HepG2 (cell line): ENCODE data around the gene DGCR2. TPM values are rescaled to one million over a fixed set of nuclear protein-coding genes. Genes with fewer than 3 reads are reported as not detected.

Source experiments
- ATRX ChIP-seq: sonication (generic); formaldehyde crosslinking; IDR thresholded peaks from 2 replicates; pipeline ENCODE4 v1.4.0; 2020; ENCODE audit warnings: missing genetic modification reagents, borderline replicate concordance
- DNMT3B ChIP-seq: conservative IDR thresholded peaks from 2 replicates; pipeline ENCODE4 v1.6.1; 2016; ENCODE audit warnings: missing biosample characterization, control low read depth
- KLF9 ChIP-seq: IDR thresholded peaks from 2 replicates; pipeline ENCODE4 v1.6.1; 2016; ENCODE audit warnings: low read depth
- TBX2 ChIP-seq: sonication (generic); formaldehyde crosslinking; IDR thresholded peaks from 2 replicates; pipeline ENCODE4 v1.5.0; 2020; ENCODE audit warnings: missing genetic modification reagents, mild to moderate bottlenecking, borderline replicate concordance
- XRCC5 ChIP-seq: fragments of 200-400 bp; formaldehyde crosslinking; optimal IDR thresholded peaks from 2 replicates; pipeline ENCODE3; 2017; ENCODE audit warnings: mild to moderate bottlenecking, low read length
- ZNF101 ChIP-seq: sonication (generic); formaldehyde crosslinking; IDR thresholded peaks from 2 replicates; pipeline ENCODE4 v1.4.0; 2020; ENCODE audit warnings: mild to moderate bottlenecking, low read depth, missing genetic modification reagents, borderline replicate concordance
- ZNF136 ChIP-seq: sonication (generic); formaldehyde crosslinking; IDR thresholded peaks from 2 replicates; pipeline ENCODE4 v1.8.1; 2022; ENCODE audit warnings: low read depth, mild to moderate bottlenecking, moderate library complexity, missing genetic modification reagents
- ZNF30 ChIP-seq: sonication (generic); formaldehyde crosslinking; IDR thresholded peaks from 2 replicates; pipeline ENCODE4 v1.5.0; 2020; ENCODE audit warnings: mild to moderate bottlenecking, missing genetic modification reagents
- ZNF335 ChIP-seq: sonication (generic); formaldehyde crosslinking; IDR thresholded peaks from 2 replicates; pipeline ENCODE4 v1.4.0; 2020; ENCODE audit warnings: missing genetic modification reagents
- polyA plus RNA-seq, 8 experiments: library from polyadenylated mRNA; depleted of rRNA in 3 of 8; stranded (reverse) in 7 of 8; unstranded in 1 of 8; fragments of >200 nt; fragmentation: Illumina TruSeq in 4 of 8; extraction: Trizol in 4 of 8; gene quantifications; 2 replicates each; pipeline versions ENCODE4 v1.2.1 to v1.2.3, GENCODE V29; 2011 to 2016; ENCODE audit warnings: low read depth in 4 of 8, missing spikeins in 1 of 8, mixed read lengths in 1 of 8; ENCODE audit not compliant: insufficient read depth in 1 of 8
- total RNA-seq, 5 experiments: library from RNA; depleted of rRNA; stranded (reverse); fragments of >200 nt; fragmentation: Illumina TruSeq; extraction: Trizol; gene quantifications; 2 replicates each; pipeline ENCODE4 v1.2.3, GENCODE V29; 2016; ENCODE audit warnings: low read depth in 1 of 5
- TF ChIP-seq, protein P1 (sequence below): IDR thresholded peaks from 2 replicates; pipeline ENCODE4 v1.4.0; 2020; ENCODE audit warnings: mild to moderate bottlenecking, missing genetic modification reagents
- TF ChIP-seq, protein P2 (sequence below): sonication (generic); formaldehyde crosslinking; IDR thresholded peaks from 2 replicates; pipeline ENCODE4 v1.8.1; 2022; ENCODE audit warnings: low read depth, mild to moderate bottlenecking, missing genetic modification reagents
- TF ChIP-seq, protein P3 (sequence below): sonication (generic); formaldehyde crosslinking; IDR thresholded peaks from one replicate; pipeline ENCODE4 v1.5.1; 2020; ENCODE audit warnings: mild to moderate bottlenecking, missing genetic modification reagents; ENCODE audit errors: not compliant biosample characterization

Gene DGCR2
- total and polyA plus RNA-seq, 2 of the 13 experiments (the other 11 are each of a cell fraction or from before 2014, with no cell fraction given), result 23.1 to 35.3 TPM

DNA sequence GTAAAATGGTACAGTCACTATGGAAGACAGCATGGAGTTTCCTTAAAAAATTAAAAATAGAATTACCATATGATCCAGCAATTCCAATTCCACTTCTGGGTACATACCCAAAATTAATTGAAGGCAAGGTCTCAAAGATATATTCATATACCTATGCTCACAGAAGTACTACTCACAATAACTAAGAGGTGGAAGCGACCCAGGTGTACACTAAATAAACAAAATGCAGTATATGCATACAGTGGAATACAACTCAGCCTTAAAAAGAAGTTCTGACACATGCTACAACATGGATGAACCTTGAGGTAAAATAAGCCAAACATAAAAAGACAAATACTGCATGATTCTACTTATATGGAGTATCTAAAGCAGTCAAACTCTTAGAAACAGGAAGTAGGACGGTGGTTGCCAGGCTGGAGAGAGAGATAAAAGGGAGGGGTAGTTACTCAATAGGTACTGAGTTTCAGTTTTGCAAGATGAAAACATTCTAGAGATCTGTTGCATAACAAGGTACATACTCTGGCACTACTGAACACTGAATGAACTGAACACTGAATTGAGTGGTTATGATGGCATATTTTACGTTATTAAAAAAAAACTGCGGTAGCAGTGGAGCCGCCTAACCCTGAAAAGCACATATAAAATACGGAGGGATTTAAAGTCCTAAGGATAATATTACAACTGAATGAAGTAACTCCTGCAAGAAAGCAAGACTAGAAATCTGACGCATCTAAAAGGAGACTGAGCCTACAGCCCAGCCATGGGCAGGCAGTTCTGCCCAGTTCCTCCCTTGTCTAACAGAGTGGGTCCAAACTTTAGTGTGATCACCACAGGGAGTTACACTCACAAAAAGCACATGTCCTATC lies 12.8 kb downstream of the DGCR2 start (continued):
- TF ChIP-seq ATRX (CRISPR knock-in tag) (no peak), ZNF101 (no peak), TBX2 (no peak), ZNF136 (CRISPR knock-in tag) (no peak), ZNF30 (CRISPR knock-in tag) (no peak), ZNF335 (CRISPR knock-in tag) (no peak), KLF9 (CRISPR knock-in tag) (no peak), DNMT3B (no peak), XRCC5 (no peak)
- TF ChIP-seq, protein P1, sequence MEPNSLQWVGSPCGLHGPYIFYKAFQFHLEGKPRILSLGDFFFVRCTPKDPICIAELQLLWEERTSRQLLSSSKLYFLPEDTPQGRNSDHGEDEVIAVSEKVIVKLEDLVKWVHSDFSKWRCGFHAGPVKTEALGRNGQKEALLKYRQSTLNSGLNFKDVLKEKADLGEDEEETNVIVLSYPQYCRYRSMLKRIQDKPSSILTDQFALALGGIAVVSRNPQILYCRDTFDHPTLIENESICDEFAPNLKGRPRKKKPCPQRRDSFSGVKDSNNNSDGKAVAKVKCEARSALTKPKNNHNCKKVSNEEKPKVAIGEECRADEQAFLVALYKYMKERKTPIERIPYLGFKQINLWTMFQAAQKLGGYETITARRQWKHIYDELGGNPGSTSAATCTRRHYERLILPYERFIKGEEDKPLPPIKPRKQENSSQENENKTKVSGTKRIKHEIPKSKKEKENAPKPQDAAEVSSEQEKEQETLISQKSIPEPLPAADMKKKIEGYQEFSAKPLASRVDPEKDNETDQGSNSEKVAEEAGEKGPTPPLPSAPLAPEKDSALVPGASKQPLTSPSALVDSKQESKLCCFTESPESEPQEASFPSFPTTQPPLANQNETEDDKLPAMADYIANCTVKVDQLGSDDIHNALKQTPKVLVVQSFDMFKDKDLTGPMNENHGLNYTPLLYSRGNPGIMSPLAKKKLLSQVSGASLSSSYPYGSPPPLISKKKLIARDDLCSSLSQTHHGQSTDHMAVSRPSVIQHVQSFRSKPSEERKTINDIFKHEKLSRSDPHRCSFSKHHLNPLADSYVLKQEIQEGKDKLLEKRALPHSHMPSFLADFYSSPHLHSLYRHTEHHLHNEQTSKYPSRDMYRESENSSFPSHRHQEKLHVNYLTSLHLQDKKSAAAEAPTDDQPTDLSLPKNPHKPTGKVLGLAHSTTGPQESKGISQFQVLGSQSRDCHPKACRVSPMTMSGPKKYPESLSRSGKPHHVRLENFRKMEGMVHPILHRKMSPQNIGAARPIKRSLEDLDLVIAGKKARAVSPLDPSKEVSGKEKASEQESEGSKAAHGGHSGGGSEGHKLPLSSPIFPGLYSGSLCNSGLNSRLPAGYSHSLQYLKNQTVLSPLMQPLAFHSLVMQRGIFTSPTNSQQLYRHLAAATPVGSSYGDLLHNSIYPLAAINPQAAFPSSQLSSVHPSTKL (CRISPR knock-in tag), result peak; percentile 84
- TF ChIP-seq, protein P2, sequence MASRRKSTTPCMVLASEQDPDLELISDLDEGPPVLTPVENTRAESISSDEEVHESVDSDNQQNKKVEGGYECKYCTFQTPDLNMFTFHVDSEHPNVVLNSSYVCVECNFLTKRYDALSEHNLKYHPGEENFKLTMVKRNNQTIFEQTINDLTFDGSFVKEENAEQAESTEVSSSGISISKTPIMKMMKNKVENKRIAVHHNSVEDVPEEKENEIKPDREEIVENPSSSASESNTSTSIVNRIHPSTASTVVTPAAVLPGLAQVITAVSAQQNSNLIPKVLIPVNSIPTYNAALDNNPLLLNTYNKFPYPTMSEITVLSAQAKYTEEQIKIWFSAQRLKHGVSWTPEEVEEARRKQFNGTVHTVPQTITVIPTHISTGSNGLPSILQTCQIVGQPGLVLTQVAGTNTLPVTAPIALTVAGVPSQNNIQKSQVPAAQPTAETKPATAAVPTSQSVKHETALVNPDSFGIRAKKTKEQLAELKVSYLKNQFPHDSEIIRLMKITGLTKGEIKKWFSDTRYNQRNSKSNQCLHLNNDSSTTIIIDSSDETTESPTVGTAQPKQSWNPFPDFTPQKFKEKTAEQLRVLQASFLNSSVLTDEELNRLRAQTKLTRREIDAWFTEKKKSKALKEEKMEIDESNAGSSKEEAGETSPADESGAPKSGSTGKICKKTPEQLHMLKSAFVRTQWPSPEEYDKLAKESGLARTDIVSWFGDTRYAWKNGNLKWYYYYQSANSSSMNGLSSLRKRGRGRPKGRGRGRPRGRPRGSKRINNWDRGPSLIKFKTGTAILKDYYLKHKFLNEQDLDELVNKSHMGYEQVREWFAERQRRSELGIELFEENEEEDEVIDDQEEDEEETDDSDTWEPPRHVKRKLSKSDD (CRISPR knock-in tag), result no peak; the same call in 1 of the 2 replicates
- TF ChIP-seq, protein P3, sequence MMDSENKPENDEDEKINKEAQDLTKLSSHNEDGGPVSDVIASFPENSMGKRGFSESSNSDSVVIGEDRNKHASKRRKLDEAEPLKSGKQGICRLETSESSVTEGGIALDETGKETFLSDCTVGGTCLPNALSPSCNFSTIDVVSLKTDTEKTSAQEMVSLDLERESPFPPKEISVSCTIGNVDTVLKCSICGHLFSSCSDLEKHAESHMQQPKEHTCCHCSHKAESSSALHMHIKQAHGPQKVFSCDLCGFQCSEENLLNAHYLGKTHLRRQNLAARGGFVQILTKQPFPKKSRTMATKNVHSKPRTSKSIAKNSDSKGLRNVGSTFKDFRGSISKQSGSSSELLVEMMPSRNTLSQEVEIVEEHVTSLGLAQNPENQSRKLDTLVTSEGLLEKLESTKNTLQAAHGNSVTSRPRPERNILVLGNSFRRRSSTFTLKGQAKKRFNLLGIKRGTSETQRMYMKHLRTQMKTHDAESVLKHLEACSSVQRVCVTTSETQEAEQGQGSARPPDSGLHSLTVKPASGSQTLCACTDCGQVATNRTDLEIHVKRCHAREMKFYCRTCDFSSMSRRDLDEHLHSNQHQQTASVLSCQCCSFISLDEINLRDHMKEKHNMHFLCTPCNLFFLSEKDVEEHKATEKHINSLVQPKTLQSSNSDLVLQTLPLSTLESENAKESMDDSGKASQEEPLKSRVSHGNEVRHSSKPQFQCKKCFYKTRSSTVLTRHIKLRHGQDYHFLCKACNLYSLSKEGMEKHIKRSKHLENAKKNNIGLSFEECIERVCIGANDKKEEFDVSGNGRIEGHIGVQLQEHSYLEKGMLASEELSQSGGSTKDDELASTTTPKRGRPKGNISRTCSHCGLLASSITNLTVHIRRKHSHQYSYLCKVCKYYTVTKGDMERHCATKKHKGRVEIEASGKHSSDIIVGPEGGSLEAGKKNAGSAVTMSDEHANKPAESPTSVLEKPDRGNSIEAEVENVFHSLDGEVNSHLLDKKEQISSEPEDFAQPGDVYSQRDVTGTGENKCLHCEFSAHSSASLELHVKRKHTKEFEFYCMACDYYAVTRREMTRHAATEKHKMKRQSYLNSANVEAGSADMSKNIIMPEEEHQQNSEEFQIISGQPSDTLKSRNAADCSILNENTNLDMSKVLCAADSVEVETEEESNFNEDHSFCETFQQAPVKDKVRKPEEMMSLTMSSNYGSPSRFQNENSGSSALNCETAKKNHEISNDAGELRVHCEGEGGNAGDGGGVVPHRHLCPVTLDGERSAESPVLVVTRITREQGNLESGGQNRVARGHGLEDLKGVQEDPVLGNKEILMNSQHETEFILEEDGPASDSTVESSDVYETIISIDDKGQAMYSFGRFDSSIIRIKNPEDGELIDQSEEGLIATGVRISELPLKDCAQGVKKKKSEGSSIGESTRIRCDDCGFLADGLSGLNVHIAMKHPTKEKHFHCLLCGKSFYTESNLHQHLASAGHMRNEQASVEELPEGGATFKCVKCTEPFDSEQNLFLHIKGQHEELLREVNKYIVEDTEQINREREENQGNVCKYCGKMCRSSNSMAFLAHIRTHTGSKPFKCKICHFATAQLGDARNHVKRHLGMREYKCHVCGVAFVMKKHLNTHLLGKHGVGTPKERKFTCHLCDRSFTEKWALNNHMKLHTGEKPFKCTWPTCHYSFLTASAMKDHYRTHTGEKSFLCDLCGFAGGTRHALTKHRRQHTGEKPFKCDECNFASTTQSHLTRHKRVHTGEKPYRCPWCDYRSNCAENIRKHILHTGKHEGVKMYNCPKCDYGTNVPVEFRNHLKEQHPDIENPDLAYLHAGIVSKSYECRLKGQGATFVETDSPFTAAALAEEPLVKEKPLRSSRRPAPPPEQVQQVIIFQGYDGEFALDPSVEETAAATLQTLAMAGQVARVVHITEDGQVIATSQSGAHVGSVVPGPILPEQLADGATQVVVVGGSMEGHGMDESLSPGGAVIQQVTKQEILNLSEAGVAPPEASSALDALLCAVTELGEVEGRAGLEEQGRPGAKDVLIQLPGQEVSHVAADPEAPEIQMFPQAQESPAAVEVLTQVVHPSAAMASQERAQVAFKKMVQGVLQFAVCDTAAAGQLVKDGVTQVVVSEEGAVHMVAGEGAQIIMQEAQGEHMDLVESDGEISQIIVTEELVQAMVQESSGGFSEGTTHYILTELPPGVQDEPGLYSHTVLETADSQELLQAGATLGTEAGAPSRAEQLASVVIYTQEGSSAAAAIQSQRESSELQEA, result no peak
